ENCODE data around the gene RPL10.
"Not testable (repeated sequence)": the region's sequence is repeated elsewhere in the genome, so short reads cannot be mapped to it uniquely, and the experiment has no call there.

RPL10 gene

DNA sequence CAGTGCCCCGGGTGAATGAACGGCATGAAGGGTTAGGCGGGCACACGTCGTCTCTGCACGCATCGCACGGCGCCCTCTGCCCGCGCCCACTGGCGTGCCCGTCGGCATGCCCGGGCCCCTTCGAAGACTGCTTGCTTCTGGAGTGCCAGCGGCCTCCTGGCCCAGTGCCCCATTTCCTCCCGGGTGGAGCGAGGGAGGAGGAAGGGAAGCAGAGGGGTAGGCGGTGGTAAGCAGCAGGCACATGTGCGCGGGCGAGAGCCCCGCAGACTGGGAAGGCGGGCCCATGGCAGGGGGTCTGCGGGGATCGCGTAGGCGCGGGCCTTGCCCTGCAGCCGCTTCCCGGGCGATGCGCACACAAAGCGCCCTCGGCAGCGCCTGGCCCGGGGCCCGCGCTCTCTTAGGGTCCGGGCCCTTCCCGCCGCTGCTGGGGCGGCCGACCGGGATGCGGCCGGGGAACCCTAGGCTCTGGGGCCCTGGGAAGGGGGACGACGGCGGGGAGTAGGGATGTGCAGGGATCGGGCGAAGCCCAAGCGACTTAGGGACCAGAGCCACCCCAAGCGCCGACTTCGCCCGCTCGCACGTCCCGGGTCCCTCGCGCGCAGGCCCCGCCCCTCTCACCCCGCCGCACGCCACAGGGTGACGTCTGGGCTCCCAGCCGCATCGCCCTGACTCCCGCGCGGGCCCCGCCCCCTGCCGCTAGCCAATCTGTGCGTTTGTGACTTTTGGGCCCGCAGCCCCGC lies 19.9 kb upstream of the RPL10 start:
- peak; percentile 44 for DNase-seq (ENCODE audit: low spot score)

DNA sequence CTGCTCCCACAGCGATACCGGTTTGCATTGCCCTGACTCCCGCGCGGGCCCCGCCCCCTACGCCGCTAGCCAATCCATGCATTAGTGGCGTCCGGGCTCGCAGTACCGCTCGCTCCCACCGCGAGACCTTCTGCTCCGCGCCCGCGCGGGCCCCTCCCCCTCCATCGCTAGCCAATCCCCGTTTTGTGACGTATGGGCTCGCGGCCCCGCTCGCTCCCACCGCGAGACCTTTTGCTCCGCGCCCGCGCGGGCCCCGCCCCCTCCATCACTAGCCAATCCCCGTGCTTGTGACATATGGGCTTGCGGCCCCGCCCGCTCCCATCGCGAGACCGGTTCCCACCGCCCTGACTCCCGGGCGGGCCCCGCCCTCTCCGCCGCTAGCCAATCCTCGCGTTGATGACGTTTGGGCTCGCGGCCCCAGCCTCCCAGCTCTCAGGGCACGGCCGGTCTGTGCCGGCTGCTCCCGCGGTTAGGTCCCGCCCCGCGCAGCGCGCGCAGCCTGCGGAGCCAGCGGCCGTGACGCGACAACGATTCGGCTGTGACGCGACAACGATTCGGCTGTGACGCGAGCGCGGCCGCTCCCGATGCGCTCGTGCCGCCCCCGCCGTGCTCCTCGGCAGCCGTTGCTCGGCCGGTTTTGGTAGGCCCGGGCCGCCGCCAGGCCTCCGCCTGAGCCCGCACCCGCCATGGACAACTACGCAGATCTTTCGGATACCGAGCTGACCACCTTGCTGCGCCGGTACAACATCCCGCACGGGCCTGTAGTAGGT lies 19.2 kb upstream of the RPL10 start, which contains the start of gene EMD:
Gene EMD (plus strand): TSS at position 497 of the 770 bp plus-strand sequence. CDS start 190 bp downstream, at position 687.
- peak; percentile 97 for DNase-seq (ENCODE audit: low spot score)

DNA sequence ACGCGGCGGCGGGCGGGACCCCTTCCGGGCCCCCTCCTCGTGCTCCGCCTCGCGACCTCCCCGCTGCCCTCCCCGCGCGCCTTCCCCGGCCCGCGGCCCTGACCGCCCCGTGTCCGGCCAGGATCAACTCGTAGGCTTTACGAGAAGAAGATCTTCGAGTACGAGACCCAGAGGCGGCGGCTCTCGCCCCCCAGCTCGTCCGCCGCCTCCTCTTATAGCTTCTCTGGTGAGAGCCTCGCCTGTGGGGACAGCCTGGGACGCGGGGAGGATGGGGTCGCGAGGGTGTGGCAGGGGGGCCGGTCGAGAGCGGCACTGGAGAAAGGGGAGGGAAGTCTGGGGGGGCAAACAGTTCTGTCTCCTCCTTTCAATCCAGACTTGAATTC lies 18.6 kb upstream of the RPL10 start:
- no peak for DNase-seq (ENCODE audit: low spot score)

DNA sequence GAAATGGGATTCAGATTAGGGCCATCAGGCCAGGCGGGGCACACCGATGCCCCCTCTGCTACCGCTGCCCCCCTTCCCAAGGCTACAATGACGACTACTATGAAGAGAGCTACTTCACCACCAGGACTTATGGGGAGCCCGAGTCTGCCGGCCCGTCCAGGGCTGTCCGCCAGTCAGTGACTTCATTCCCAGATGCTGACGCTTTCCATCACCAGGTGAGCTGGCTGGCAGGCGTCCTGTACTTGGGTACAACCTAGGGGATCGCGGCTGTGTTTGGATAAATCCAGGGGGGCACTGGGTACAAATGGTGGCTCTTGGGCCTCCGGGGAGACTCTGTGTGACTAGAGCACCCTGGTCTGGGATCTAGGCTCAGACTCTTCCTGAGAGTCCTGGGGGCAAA lies 18.0 kb upstream of the RPL10 start:
- no peak for DNase-seq (ENCODE audit: low spot score)

- no peak for DNase-seq (ENCODE audit: low spot score)
These were observed 17.4 kb upstream of the RPL10 start for GRCh38 chrX:154380787-154381186.

GRCh38 chrX:154381271-154381670 lies 16.9 kb upstream of the RPL10 start:
- no peak for DNase-seq (ENCODE audit: low spot score)

- no peak for DNase-seq (ENCODE audit: low spot score)
These were observed 15.6 kb upstream of the RPL10 start for GRCh38 chrX:154382483-154383069.

- no peak for DNase-seq (ENCODE audit: low spot score)
These were observed 14.6 kb upstream of the RPL10 start for GRCh38 chrX:154383359-154384283.

DNA sequence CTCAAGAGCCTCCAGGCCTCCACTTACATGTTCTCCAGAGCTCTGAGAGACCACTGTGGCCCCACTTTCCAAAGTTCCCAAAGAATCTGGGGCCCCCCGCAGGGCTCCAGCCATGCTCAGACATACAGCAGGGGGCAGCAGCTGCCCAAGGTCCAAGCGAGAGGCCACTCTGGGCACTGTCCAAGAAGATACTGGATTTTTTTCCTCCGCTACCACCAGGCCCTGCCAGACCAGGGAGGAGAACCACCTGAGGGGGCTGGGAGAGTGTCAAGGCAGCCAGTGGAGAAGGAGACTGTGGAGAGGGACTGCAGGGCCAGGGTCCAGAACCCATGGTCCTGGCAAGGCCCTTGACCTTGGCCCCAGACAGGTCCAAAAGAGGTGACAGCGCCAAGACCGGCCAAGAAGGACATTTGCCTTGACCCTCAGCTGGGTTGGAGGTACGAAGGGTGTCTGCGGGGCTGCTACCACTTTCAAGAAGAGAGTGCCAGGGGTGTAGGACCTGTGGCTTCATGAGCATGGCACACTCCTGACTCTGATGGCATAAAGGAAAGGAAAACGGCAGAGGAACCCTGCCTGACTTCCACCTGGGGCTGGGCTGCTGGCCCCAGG lies 13.8 kb upstream of the RPL10 start:
- DNase-seq (ENCODE audit: low spot score), result no peak

- DNase-seq (ENCODE audit: low spot score), result not testable (repeated sequence)
These were observed 10.1 kb upstream of the RPL10 start for GRCh38 chrX:154388094-154388493.

GRCh38 chrX:154388649-154389048 lies 9.5 kb upstream of the RPL10 start:
- not testable (repeated sequence) for DNase-seq (ENCODE audit: low spot score)

DNA sequence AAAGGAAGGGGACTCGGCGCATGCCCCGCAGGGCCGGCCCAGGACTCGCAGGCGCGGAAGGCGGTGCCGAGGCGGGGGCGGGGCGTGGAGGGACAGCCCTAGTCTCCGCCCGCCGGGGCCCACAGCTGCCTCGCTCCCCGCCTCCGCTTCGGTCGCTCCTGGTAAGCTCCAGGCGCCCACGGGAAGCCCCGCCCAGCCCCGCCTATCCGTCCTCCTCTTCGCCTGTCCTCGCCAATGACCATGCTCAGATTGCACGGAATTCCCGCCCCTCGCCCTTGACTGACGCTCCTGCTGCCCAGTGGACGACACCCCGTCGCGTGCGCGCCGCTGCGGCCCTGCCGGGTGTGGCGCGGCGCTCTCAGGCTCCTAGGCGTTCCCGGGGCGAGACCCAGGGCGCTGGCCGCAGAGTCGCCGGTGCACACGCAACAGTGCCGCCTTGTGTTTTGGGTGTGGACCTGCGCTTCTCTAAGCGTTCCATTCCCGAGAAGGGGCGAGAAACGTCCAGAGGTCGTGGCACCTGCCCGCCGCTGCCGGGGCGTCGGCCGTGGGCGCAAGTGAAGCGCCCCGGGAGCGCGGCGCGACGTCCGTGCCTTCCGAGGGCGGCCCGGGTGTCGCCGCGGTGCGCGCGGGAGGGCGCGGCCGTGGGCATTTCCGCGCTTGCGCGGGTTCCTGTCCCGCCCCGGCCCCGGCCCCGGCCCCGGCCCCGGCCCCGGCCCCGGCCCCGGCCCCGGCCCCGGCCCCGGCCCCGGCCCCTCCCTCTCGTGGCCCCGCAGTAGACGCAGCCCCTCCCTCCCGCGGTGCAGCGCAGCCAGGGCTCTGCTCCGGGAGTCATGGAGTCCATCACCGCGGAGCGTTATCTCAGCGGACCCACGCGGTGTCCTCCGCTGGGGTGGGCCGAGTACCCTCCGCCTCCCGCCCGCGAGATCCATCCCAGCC lies 8.1 kb upstream of the RPL10 start:
- not testable (repeated sequence) for DNase-seq (ENCODE audit: low spot score)

- not testable (repeated sequence) for DNase-seq (ENCODE audit: low spot score)
These were observed 1.8 kb upstream of the RPL10 start for GRCh38 chrX:154396363-154396762.

GRCh38 chrX:154396973-154397887 lies 947 bp upstream of the RPL10 start:
- peak; percentile 74 for DNase-seq (ENCODE audit: low spot score)

DNA sequence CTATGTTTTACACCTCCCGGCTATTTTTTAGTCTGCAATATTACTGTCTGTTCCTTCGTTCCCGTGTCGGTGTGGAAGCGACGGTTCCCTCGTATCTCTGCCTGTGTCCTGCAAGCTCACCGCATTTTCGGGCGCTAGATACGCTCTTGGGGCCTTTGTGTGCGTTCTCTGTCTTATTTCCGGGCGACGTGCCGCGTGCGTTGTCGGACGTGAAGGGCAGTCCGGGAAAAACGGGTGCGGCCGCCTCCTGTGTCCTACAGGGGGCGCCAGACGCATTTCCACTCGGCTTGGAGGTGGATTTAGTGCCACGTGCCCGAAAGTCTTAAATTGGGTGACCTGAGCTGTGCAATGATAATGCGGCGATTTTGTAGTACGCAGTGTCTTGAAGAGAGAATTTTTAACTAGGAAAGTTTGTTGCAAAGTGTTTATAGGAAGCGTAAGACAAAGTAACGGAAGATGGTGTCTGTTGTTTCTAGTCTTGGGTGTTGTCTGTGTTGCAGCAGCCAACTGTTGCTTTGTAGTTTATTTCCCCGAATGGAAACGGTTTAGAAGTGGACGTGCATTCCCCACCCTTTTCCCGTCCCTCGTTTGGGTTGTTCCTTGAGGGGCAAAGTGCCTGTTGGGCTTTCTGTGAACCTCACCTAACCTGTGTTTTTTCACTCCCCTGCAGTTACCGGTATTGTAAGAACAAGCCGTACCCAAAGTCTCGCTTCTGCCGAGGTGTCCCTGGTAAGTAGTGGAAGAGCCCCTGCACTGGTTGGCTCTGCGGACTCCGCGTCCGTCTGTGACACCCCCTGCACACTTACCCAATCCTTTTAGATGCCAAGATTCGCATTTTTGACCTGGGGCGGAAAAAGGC lies 720 bp downstream of the RPL10 start:
- DNase-seq (ENCODE audit: low spot score), result peak; percentile 81

DNA sequence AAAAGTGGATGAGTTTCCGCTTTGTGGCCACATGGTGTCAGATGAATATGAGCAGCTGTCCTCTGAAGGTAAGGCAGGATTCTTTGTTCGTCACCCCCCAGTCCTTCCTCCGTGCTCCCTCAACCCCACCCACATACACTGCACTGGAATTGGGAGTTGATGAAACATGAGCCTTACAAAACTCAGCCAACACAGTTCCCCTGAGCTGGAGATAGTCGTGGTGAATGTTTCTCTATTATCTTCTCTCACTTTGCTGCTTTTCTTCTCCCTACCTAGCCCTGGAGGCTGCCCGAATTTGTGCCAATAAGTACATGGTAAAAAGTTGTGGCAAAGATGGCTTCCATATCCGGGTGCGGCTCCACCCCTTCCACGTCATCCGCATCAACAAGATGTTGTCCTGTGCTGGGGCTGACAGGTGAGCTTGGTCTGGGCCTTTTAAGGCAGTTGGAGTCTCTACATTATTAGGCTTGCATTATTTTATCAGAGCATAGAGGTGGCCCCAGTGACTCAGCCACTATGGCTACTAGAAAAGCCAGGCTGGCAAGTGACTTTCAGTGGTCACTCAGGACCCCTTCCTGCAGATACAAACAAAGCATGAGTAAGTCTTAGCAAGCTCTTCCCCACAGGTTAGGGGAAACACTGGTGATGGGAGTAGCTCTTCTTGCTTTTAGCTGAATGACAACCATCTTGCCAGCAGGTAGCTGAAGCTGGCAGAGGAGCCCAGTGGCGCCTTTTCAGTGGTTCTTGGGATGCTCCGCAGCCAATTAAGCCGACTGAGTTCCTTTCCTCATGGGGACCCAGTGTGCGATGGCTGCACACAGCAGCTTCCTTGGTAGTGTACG lies 1.6 kb downstream of the RPL10 start:
- no peak for DNase-seq (ENCODE audit: low spot score)

DNA sequence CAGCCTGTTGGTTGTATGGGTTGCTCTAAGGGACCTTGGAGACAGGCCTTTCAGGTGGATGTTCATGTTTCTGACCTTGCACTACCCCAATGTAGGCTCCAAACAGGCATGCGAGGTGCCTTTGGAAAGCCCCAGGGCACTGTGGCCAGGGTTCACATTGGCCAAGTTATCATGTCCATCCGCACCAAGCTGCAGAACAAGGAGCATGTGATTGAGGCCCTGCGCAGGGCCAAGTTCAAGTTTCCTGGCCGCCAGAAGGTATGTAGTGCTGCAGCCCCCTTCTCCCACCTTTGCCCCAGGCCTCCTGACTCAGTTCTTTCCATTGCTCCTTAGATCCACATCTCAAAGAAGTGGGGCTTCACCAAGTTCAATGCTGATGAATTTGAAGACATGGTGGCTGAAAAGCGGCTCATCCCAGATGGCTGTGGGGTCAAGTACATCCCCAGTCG lies 2.2 kb downstream of the RPL10 start:
- not testable (repeated sequence) for DNase-seq (ENCODE audit: low spot score)

Data from SK-N-DZ (cell line).